Left cardiac atrium (tissue), 4 donors: ENCODE results near the gene TET3. TPM values are rescaled to one million over a fixed set of nuclear protein-coding genes. Genes with fewer than 3 reads are reported as not detected.

Experiments used
- ATAC-seq, 2 donors: fragments of 200-7000 bp; cut with Tn5 transposase; one replicate each; pipeline ENCODE4 v1.9.1; 2020; ENCODE audit warnings: mild to moderate bottlenecking in 2 of 2, moderate library complexity in 2 of 2
- DNase-seq: peaks from one replicate; pipeline ENCODE4 v3.0.0-alpha.2; 2020
- intact Hi-C, 2 donors: fragments of 100-400 bp; cut with DNase I; formaldehyde crosslinking; loops; one replicate each; pipeline versions ENCODE4 v1.14.1 to v1.15.1; 2022 to 2023
- total RNA-seq, 2 donors: library from RNA; stranded (reverse); fragmentation: NEBNext Ultra II Directional; extraction: Animal tissue kit (Norgen Biotek cat#: 25700); gene quantifications; one replicate each; pipeline ENCODE4 v1.2.1, GENCODE V29; 2021
- donor health status: DM: no; HTN: yes; CAD: no.
- donor health status: DM: no; HTN: yes; CAD: no; lungs with severe emphysema.
- donor health status: DM: yes; HTN: yes; CAD: no.
- donor health status: Dilated cardiomyopathy.

Gene TET3
- total RNA-seq, 2 donors from 2014 or later = 3.0 to 4.3 TPM

DNA sequence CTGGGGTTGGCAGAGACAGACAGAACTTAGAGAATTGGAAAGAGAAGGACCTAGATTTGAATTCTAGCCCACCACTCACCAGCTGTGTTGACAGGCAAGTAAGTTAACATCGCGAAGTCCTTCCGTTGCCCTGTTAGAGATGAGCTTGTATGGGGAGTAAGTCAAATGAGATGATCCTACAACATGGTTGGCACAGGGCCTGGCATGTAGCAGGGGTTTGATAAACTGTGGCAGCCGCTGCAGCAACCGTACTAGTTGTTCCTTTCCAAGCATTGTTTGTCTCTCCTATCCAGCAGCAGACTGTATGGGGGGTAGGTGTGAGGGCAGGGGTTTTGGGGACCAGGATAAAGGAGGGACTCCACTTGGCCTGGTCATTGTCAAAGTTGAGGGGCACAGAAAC is 16.0 kb downstream of the TET3 start:
- ATAC-seq (no peak), DNase-seq (no peak)
- intact Hi-C loops = no loop called here

DNA sequence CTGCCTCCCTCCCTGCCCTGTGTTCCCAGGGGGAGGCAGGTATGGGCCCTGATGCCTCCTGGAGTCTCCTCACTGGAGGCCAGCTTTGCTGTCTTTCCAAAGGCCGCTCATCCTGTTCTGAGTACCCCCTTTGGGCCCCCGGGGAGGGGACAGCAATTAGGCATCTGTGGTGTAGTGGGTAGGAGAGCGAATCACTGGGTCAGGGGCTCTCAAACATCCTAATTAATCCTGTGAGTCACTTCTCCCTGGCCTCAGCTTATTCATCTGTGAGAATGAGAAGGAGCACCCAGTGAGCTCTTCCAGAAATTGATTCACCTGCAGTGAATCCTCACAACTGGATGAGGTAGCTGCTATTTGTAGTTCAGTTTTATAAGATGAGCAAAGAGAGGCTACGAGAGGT is 16.4 kb downstream of the TET3 start:
- DNase-seq (no peak), ATAC-seq (no peak)
- intact Hi-C loops = no loop called here

DNA sequence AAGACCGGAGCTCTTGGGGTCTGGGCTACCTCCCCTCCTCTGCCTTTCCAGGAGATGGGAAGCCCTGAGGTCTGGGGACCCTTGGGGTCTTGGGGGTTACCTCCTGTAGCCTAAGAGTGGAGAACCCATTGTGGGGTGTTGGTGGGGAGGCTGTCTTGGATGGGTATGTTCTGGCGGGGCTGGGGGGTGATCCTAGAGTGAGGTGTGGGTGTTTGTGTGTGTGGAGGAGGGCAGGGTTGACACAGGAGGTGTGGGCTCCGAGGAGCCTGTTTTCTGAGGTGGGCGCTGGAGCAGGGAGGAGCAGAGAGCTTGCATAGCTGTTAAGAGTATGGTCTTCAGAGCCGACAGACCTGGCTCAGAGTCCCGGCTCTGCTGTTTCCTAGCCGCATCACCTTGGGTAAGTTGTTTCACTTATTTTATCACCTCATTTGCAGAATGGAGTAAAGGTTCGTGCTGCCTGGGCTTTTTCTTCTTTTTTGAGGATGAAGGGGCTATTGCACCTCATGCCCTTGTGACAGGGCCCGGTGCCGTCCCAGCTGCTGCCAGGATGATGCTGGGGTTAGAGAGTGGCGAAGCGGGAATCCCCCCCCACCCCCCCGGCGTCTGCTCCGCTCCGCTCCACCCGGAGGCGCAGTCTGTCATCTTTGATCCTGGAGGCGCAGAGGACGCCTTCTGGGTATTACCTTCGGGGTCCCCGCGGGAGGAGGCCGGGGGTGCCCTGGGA is 17.2 kb downstream of the TET3 start:
- intact Hi-C loops = no loop called here
- DNase-seq = no peak
- no peak for ATAC-seq

DNA sequence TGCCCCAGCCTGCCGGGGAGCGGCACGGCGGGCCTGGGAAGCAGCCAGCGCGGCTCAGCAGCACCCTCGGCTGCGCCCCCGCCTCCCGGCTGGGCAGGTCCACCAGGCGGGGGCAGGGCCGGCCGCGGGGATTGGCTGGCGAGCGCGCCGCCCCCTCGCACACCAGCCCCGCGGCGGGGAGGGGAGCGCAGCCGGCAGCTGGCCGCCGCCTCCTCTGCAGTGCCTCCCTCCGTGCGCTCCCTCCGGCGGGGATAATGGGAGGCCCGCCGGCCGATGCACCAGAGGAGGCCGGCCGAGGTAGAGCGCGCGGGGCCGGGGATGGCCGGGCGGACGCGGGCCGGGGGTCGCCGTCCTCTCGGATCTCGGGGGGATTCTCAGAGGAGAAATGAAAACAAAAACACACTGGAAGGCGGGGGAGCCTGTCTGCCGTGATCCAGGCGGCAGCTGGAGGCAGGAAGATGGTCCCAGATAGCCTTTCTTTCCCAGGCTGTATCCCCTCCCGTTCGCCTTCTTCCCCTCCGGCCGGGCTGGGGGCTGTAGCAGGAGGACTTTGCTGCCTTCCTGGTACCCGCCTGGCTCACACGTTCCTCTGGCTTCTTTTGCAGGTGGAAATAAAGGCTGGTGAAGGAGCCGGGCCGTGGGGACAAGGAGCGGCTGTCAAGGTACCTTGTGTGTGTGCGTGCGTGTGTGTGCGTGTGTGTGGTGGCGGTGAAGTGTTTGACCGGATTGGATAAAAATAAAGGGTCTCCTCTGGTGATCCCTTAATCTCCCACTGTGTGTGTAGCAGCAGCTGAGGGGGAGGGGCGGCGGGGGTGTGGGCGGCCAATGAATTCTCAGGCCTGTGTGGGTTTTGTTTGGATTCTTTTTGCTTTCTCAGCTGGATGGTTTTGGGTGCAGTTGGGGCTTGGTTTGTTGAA is 18.1 kb downstream of the TET3 start:
- DNase-seq (peak; percentile 88), ATAC-seq (peak; percentile 96 to 99)
- intact Hi-C loops = no loop called here

DNA sequence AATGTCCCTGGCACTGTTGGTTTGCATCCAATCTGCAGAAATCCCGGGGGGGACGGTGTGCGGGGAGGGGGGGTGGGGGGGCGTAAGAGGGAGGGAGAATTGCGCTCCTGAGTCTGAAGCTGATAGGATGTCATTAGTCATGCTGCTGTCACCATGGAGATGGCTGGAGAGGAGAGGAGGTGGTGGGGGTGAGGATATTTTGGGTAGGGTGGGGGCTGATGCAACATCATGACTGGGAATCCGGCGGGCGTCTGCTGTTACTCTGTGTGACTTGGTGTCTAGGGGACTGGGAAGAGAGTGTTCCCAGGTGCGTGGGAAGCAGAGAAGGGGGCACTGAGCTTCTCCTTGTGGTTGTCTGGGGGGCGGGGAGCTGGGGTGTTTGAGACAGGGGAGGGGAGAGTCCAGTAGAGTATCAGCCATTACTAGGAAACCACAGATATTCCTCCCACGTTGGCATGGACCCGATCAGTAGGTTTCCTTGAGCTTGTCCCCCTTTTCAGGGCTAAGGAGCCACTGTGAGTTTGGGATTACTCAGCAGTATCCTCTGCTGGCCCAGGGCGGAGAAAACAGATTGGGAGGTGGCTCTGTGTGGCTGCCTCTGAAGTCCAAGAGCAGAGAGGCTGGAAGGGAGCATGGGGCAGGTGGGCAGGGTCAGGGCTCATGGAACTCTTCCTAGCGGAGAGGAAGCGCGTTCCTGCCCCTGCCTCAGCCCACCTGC is 18.9 kb downstream of the TET3 start:
- peak; percentile 67 for DNase-seq
- ATAC-seq = peak in 1 of 2 donors; percentile 50
- intact Hi-C loops = no loop called here

DNA sequence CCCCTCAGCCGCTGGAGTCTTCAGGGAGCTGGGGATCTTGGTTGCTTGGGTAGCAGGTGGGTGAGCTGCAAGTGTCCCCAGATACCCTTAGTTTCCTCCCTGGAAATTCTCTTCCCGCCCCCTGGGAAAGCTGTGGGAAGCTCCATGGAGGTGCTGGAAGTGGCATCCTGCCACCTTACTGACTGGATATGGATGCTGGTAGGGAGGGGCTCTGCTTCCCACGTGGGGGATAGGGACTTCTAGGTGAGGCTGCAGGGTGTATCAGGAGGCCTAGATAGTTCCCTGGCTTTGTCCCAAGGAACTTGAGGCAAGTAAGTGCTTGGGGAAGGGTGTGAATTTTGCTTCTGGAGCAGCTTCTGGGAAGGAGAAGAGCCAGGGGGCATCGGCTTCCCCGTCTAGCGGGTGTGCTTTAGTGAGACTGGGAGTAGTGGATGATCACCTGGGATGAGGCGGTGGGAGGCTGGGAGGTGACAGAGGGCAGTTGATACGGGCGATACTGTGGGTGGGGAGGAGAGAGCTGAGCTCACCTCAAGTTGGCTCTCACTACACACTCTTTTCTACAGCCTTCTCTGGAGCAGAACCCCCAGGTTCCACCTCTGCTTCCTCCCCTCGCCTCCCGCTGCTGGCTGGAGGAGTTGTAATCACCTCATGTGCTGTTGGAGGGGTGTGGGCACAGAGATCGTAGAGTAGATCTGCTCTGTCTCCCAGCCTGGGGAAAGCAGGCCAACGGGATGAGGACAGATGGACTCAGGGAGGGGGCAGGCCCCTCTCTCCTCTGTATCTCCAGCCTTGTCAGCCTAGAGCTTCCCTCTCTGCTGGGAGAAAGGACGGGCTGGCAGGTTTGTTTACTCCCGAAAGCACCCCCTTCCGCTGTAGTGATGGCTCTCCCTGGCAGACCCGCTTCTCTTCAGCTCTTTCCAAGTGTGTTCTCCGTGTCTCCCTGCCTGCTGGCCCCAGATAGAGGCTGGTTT is 19.8 kb downstream of the TET3 start:
- intact Hi-C loops = no loop called here
- ATAC-seq = no peak

DNA sequence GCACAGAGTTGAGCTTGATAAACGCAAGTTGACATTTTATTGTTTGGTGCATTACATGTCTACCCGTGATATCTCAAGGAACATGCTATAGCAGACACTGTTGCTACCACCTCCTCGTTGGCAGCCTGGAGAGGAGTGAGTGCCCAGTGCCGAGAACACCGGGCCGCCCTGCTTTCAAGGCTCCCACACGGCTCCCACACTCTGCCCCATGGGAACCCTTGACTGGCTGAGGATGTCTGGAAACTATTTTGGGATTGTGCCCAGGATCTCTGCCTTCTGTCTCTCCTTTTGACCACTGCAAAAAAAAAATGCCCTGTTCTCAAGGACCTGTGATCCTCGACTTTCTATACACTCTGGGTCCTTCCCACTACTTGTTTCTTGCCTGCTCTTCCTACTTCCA is 21.1 kb downstream of the TET3 start:
- intact Hi-C loops = no loop called here
- DNase-seq (no peak), ATAC-seq (no peak)

More for the DNA sequence above, 19.8 kb downstream of the TET3 start:
- no peak for DNase-seq

DNA sequence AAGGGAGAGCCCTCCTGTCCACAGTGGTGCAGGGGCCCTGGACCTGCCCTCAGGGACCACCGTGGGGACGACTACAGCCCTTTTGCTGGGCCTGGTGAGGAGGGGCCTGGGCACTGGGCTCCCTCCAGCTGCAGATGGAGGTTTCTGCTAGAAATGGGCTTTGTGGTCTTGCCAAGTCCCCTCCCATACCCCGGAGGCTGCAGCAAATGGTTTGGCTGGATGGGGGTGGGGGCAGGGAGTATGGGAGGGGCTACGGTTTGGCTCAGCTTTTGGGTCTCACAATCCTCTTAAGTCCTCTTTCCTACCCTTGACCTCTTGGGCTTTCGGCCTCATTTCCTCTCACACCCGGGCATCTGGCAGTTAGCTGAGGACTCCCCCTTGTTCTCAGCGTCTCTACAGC is 21.7 kb downstream of the TET3 start:
- ATAC-seq (no peak), DNase-seq (no peak)
- intact Hi-C loops = no loop called here

DNA sequence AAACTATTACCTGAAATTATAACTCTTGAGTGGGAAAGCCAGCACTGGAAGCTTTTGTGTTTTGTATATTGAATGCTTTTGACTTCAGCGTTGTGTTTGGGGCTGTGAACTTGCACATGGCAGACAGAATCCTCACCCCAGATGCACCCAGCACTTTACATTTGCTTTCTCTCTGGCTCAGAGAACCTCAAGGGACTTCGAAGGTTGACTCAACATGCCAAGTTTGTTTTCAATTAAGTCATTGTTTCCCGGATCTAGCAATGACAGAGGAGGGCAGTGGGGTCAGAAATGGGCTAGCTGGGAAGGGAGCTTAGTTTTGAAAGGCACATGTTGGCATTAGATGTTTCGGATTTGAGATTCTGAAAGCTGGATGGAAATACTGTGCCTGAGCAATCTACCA is 22.4 kb downstream of the TET3 start:
- DNase-seq (no peak), ATAC-seq (no peak)
- intact Hi-C loops = no loop called here

DNA sequence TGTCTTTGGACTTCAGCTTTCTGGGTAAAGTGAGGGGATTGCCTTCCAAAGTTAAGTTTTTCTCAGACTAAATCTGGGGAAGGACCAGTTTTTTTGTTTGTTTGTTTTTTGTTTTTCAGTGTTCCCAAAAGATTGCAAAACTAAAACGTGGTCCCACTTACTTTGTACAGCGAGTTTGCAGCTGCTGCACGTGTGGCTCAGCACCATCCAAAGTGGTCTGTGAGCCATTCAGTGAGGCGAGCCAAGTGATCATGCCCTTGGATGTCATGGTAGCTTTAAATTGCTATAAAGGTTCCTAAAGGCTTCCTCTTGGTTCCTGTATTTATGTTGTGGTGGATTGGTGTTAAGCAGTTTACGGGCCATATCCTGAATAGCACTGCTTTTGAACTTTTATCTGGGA is 23.0 kb downstream of the TET3 start:
- DNase-seq = no peak
- no peak for ATAC-seq
- intact Hi-C loops = no loop called here

DNA sequence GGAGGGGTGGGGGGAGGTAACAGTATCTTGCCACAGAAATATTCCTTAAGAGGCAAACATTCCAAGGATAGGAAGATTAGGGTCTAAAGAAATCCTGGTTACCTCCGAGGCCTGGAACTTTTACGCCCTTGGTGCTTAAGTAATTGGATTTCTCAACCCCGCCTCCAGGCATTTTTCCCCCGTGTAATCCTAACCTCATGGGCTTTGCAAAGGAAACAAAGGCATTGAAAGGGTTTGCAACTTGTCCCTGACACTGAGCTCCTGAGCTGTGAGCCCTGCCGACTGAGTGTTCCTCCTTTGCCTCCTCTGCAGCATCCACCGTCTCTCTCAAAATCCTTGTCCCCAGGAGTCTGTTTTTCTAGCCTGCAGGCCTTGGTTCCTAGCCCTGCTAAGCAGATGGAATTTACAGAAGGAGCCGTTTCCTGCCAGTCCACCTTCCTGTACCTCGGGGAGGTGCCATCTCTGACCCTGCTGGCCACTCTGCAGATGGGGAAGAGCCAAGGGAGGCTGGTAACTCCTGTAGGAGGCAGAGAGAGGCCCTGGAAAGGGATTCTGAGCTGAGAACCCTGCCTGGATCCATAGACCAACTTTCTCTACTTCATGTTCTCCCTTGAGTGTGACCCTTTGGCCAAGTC is 24.2 kb downstream of the TET3 start:
- DNase-seq = no peak
- ATAC-seq = no peak
- intact Hi-C loops = no loop called here

DNA sequence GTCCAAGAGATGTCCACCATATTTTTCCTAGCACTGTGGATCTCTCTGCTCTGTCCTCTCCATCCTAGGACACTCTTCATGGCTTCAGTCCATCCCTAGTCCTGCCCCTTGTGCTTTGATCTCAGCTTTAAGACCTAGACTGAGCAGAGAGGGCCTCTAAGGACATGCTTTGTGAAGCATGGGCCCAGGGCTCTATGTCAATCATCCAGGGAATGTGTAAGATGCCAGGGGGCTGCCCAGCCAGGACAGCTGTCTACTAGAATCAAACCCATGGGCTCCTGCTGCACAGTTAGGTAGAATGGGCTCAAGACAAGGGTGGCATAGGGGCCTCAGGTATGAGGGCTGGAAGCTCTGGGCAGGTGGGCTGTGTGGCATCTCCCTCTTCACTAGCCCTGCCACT is 24.9 kb downstream of the TET3 start:
- no peak for ATAC-seq
- intact Hi-C loops = no loop called here
- no peak for DNase-seq

DNA sequence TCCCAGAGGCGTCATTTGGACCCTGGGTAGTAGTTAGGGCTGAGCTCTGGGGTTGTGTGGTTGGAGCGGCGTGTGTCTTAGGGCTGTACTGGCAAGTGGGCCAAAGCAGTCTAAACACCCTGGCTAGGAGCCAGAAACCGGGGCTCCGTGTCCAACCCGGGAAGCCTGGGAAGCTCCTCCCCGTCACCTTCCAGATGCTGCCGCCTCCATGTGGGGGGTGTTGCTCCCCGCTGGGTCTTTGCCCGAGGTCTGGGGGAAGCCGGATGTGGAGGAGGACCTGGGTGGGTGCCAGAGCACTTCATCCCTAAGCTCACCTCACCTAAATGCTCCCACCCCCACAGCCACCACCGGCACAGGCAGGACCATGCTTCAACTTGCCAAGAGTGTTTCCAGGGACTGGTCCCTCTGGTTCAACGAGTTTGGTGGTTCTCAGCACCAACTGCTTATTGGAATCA is 25.4 kb downstream of the TET3 start:
- DNase-seq (peak; percentile 58), ATAC-seq (peak; percentile 49 to 55)
- intact Hi-C loops = no loop called here

DNA sequence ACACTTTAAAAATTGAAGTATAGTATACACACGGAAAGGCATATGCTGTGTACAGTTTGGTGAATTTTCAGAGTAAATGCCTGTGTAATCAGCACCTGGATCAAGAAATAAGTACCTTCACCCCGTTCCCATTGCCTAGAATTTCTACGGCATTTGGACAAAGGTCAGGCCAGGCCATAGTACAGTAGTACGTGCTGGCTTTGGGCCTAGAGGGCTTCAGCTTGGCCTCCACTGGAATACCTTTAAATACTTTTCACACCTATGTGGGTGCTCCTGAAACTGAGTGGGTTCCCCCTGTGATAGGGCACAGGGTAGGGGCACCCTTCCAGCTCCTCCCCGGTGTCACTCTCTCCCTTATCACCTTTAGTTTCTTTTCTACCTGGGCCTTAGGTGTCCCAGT is 26.5 kb downstream of the TET3 start:
- ATAC-seq (no peak), DNase-seq (no peak)
- intact Hi-C loops = no loop called here

DNA sequence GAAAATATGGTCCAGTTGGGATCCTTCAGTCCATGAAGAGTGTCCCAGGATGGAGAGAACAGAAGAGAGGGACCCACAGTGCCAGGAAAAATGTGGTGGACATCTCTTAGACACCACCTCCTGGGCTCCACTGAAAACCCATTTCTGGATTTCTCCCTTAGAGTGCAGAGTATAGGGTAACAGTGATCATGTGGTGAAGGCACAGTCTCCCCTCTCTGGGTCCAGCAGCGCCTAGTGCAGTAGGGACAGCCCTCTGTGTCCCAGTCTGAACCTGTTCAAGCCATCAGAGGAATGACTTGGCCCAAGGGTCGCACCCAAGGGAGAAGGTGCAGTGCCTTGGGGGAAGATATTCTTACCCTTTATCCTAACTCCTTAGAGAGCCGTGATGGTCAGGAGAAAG is 30.1 kb downstream of the TET3 start:
- DNase-seq (no peak), ATAC-seq (no peak)
- intact Hi-C loops = no loop called here

DNA sequence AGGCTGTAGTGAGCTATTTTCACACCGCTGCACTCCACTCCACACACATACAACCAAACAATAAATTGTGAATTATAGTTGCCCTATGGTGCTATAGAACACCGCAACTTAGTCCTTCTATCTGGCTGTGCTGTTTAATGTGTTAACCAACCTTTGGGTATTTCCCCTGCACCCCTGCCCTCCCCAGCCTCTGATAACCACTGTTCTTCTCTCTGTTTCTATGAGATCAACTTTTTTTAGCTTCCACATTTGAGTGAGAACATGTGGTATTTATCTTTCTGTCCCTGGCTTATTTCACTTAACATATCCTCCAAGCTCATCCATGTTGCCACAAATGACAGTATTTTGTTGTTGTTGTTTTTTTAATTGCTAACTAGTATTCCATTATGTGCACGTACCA is 32.5 kb downstream of the TET3 start:
- no peak for ATAC-seq

DNA sequence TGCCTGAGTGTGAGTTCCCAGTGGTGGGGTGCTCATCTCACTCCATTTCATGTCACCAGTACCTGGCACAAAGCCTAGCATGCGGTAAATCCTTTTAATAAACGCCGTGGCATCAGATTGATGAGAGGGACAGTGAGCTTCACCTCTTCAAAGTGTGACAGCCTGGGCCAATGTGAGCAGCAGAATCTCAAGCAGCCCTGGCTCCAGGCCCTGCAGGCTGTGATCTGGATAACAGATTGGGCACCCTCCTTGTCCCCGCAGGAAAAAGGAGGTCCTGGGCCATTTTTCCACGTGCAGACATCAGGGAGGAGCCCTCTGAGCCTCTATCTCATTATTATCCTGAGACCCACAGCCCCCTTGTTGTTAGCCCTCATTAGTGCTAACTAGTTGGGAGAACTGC is 34.8 kb downstream of the TET3 start:
- DNase-seq (no peak), ATAC-seq (peak; percentile 64 to 80)
- intact Hi-C loops = no loop called here

More for the DNA sequence above, 32.5 kb downstream of the TET3 start:
- no peak for DNase-seq
- intact Hi-C loops = no loop called here

DNA sequence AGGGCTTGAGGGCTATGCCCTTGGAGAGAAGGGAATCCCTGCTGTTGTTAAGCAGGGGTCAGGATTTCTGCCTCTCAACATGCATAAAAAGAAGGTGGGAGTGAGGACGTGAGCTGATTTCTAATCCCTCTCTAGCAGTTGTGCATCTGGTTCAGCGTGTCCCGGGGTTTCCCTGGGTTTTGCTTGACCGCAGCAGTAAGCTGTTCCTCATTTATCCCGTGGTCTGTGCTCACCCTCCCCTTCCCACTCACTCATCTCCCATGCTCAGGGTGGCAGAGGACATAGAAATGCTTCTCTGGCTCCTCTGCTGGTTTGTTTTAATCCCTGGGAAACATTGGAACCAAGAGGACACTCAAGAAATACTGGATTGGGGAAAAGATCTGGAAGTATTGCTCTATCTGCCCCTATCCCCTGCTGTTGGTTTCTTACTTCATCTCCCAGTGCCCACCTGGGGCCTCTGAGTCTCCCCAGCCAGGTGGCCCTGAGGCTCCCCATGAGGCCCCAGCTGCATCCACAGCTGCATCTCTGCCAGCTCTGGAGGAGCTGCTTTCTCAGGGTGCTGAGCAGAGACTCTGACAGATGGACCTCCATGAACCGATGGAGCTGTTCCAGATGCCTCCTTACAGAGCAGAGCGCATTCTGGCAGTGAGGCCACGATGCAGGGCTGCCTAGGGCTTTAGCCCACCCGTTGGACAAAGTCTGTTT is 36.1 kb downstream of the TET3 start:
- peak; percentile 47 to 73 for ATAC-seq
- intact Hi-C loops = no loop called here
- DNase-seq = no peak
